T-helper 17 cell (primary cell): ENCODE results near the gene ZDHHC17. TPM values are rescaled to one million over a fixed set of nuclear protein-coding genes. Genes with fewer than 3 reads are reported as not detected.
"Not testable (repeated sequence)": the region's sequence is repeated elsewhere in the genome, so short reads cannot be mapped to it uniquely, and the experiment has no call there.

Experiments
- ATAC-seq: fragments of 150-1000 bp; cut with Tn5 transposase; 2 replicates; pipeline ENCODE4 v1.10.0; 2021; ENCODE audit warnings: mild to moderate bottlenecking, moderate library complexity
- DNase-seq, 3 donors: peaks; one replicate each; pipeline versions ENCODE4 v3.0.0 to v3.0.0-alpha.2; 2020 to 2021
- H3K9me3 ChIP-seq: one replicate; pipeline ENCODE4 v1.7.0; 2013; ENCODE audit warnings: low read length, mild to moderate bottlenecking; ENCODE audit not compliant: control insufficient read depth, poor library complexity, severe bottlenecking
- H3K27ac Mint-ChIP-seq: one replicate; pipeline ENCODE4 v1.8.0; 2022; ENCODE audit warnings: mild to moderate bottlenecking, moderate library complexity, mixed read lengths
- H3K27me3 Mint-ChIP-seq: one replicate; pipeline ENCODE4 v1.8.0; 2022; ENCODE audit warnings: mixed read lengths
- H3K36me3 Mint-ChIP-seq: one replicate; pipeline ENCODE4 v1.8.0; 2022; ENCODE audit warnings: low read depth, mixed read lengths
- H3K4me1 Mint-ChIP-seq: one replicate; pipeline ENCODE4 v1.8.0; 2022; ENCODE audit warnings: mild to moderate bottlenecking, mixed read lengths
- H3K4me3 Mint-ChIP-seq: one replicate; pipeline ENCODE4 v1.8.0; 2022; ENCODE audit warnings: mild to moderate bottlenecking, moderate library complexity, mixed read lengths
- total RNA-seq, 4 donors: library from RNA in 2 of 4; stranded (reverse) in 2 of 4; gene quantifications; one replicate each; pipeline ENCODE4 v1.2.3 and lab custom pipeline; 2022 to 2026

ZDHHC17 gene
- total RNA-seq, 2 donors from 2014 or later: 40.7 to 48.0 TPM

DNA sequence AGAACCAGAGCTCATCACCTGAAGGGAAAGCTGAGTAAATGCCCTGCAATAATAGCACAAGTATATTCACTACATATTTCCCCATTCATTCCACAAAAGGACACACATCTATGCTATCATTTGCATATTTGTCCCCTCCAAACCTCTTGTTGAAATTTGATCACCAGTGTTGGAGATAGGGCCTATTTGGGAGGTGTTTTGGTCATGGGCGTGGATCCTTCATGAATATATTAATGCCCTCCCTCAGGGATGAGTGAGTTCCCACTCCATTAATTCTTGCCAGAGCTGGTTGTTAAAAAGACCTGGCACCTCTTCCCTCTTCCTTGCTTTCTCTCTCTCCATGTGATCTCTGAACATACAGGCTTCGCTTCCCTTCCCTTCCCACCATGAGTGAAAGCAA lies 18.6 kb upstream of the ZDHHC17 start:
- no peak overlapping the region for H3K27ac Mint-ChIP-seq
- H3K9me3 ChIP-seq: no peaks in the 10 kb centered on the region
- no peaks in the 10 kb centered on the region for H3K4me1 Mint-ChIP-seq
- DNase-seq (no peak), ATAC-seq (no peak)
- no peak overlapping the region for H3K4me3 Mint-ChIP-seq
- peaks cover 34% of the 10 kb centered on the region for H3K27me3 Mint-ChIP-seq
- peaks cover 2% of the 10 kb centered on the region for H3K36me3 Mint-ChIP-seq

DNA sequence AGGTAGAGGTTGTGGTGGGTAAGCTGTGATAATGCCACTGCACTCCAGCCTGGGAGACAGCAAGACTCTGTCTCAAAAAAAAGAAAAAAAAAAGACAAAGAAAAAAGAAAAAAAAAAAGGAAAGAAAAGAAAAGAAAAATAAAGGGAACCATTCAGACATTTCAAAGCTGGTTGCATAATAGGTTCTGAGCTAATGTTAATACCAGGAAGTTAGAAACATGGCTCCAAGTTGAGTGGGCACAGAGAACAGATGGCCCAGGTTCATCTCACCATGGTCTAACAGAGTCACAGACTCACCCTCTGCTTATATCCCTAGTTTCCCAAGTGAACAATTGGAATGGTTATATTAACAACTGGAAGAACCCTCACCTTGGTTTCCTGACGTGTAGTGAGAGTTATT lies 17.4 kb upstream of the ZDHHC17 start:
- DNase-seq: no peak
- peaks cover 2% of the 10 kb centered on the region for H3K36me3 Mint-ChIP-seq
- H3K4me3 Mint-ChIP-seq: no peak overlapping the region
- no peaks in the 10 kb centered on the region for H3K9me3 ChIP-seq
- no peak overlapping the region for H3K27ac Mint-ChIP-seq
- no peak for ATAC-seq
- H3K27me3 Mint-ChIP-seq: peaks cover 26% of the 10 kb centered on the region
- H3K4me1 Mint-ChIP-seq: no peaks in the 10 kb centered on the region

DNA sequence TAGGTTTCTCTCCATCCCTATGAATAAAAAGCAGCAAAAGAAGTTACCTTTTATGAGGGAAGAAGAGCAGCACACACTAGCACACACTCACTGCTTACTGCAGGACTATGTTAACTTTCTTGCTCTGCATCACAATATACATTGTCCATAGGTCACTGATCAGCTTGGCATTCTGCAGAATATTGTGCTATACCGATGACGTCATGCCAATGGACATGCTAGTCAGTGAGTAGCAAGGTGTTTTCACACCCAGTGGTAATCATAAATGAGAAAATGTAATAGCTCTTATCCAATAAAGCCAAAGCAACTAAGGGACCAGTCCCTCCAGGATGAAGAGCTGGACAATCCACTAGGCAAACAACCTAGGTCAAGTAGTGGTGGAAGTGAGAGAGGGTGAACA lies 16.7 kb upstream of the ZDHHC17 start:
- ATAC-seq (no peak), DNase-seq (no peak)
- H3K36me3 Mint-ChIP-seq: peaks cover 2% of the 10 kb centered on the region
- no peaks in the 10 kb centered on the region for H3K9me3 ChIP-seq
- H3K4me1 Mint-ChIP-seq: no peaks in the 10 kb centered on the region
- no peak overlapping the region for H3K27ac Mint-ChIP-seq
- H3K4me3 Mint-ChIP-seq: no peak overlapping the region
- H3K27me3 Mint-ChIP-seq: peaks cover 24% of the 10 kb centered on the region

DNA sequence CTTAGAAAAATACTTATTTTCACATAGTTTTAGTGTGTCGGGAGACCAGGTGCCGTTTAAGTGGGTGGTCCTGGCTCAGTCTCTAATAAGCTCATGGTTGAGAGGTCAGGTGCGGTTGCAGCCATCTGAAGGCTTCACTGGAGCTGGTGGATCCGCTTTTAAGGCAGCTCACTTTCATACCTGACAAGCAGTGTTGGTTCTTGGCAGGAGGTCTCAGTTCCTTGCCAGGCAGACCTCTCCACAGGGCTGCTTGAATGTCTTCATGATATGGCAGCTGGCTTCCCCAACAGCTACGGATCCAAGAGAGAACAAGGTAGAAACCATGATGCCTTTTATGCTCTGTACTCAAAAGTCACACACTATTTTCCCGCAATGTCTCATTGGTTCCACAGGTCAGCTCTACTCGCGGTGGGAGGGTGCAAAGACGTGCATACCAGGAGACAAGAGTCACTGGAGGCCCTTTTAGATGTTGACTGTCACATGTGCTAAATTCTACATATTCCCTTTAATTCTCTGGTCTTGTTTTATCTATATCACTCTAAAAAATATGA lies 8.0 kb upstream of the ZDHHC17 start:
- no peak for DNase-seq
- no peaks in the 10 kb centered on the region for H3K9me3 ChIP-seq
- H3K27ac Mint-ChIP-seq: no peak overlapping the region
- H3K4me1 Mint-ChIP-seq: peaks cover 3% of the 10 kb centered on the region
- H3K4me3 Mint-ChIP-seq: no peak overlapping the region
- H3K36me3 Mint-ChIP-seq: no peaks in the 10 kb centered on the region
- H3K27me3 Mint-ChIP-seq: peaks cover 7% of the 10 kb centered on the region
- ATAC-seq: no peak

DNA sequence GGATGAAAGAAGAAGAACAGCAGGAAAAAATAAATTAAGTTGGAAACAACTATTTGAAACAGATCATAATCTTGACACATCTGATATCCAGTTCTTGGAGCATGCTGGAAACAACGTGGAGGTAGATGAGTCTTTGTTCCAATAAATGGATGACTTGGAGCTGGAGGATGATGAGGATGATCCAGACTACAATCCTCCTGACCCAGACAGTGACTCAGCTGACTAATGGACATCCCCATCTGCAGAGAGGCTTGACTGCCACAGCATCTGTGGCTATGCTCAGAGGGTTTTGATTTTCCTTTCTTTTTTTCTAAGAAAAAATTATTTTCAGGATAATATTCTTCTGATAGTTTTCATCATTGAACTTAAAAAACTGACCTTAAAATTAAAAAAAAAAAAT lies 6.2 kb upstream of the ZDHHC17 start:
- Mint-ChIP-seq H3K36me3 (no peaks in the 10 kb centered on the region), H3K27ac (no peak overlapping the region), H3K27me3 (peaks cover 7% of the 10 kb centered on the region), H3K4me1 (peaks cover 3% of the 10 kb centered on the region), H3K4me3 (no peak overlapping the region)
- DNase-seq (no peak), ATAC-seq (no peak)
- no peaks in the 10 kb centered on the region for H3K9me3 ChIP-seq

DNA sequence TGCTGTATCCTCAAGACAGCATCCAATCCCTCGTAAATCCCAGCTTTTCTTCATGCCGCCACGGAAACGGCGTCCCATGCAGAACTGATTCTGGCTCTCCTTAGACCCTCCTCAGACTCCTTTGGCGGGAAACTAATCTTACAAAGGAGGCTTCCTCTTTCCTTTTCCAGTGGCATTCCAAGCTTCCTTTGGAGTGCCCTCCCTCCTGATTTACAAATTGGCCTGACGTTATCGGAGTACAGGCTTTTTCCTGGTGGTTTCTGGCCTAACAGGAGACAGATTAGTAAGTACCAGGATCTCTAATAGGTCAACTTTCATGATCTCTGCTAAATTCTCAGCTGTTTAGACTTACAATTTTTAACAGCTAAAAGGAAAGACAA lies 1.3 kb upstream of the ZDHHC17 start:
- no peaks in the 10 kb centered on the region for H3K9me3 ChIP-seq
- Mint-ChIP-seq H3K27me3 (peaks cover under 1% of the 10 kb centered on the region), H3K4me3 (peak overlapping the region; percentile 95), H3K36me3 (no peaks in the 10 kb centered on the region), H3K27ac (peak overlapping the region; percentile 94), H3K4me1 (peaks cover 25% of the 10 kb centered on the region)
- no peak for DNase-seq
- no peak for ATAC-seq

DNA sequence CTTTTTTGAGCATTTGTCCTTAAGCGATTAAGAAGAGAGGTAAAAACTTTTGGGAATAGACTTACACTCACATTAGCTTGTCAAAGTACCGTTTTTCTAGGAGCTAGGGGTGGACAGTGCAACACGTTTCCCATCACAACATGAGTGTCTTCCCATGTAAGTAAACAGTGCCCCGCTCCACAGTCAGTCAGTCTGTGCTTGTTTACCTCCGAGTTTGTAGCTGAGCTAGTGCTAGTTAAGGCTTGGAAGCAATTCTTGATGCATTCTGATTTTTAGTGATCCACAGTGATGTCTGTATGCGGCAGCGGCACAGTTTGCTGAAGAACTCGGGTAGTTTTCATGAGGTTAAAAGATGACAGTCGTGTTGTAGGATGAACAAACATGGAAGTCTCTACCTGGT lies 941 bp downstream of the ZDHHC17 start:
- peaks cover 28% of the 10 kb centered on the region for H3K4me1 Mint-ChIP-seq

DNA sequence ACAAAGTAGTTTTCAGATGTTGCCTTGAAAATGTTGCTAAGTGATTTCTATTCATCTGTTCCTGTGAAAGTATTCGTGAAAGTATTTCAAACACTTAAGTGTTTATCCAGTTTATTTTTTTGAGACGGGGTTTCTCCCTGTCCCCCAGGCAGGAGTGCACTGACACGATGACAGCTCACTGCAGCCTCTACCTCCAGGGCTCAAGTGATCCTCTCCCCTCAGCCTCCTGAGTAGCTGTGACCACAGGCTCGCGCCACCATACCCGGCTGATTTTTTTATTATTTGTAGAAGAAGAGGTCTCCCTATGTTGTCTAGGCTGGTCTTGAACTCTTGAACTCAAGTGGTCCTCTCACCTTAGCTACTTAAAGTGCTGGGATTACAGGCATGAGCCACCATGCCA lies 1.7 kb downstream of the ZDHHC17 start:
- no peaks in the 10 kb centered on the region for H3K9me3 ChIP-seq
- H3K4me1 Mint-ChIP-seq: peaks cover 31% of the 10 kb centered on the region
- no peak for ATAC-seq
- no peaks in the 10 kb centered on the region for H3K27me3 Mint-ChIP-seq
- no peak for DNase-seq
- no peaks in the 10 kb centered on the region for H3K36me3 Mint-ChIP-seq
- peak overlapping the region; percentile 95 for H3K4me3 Mint-ChIP-seq
- peak overlapping the region; percentile 94 for H3K27ac Mint-ChIP-seq

More for the DNA sequence above, 941 bp downstream of the ZDHHC17 start:
- Mint-ChIP-seq H3K36me3 (no peaks in the 10 kb centered on the region), H3K27me3 (no peaks in the 10 kb centered on the region), H3K27ac (peak overlapping the region; percentile 94), H3K4me3 (peak overlapping the region; percentile 95)
- H3K9me3 ChIP-seq: no peaks in the 10 kb centered on the region
- DNase-seq (no peak), ATAC-seq (no peak)

DNA sequence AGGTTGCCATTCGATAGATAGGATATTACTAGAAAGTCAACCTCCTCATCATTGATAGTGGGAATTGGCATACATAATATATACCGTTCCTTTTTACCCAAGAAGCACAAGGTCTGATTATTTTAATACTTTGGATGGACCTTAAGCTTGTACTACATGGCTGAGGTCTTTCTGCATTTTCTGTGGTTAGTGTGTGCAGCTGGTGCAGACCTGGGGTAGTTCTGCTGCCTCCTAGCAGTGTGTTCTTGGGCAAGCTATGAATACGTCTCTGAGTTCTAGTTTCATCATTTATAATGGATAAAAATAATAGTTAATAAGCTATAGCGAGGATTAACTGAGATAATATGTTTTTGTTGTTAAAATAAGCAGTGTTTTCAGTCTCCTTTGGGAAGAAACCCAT lies 2.2 kb downstream of the ZDHHC17 start:
- H3K36me3 Mint-ChIP-seq: no peaks in the 10 kb centered on the region
- DNase-seq (no peak), ATAC-seq (no peak)
- H3K9me3 ChIP-seq: no peaks in the 10 kb centered on the region
- peaks cover 29% of the 10 kb centered on the region for H3K4me1 Mint-ChIP-seq
- no peaks in the 10 kb centered on the region for H3K27me3 Mint-ChIP-seq
- H3K4me3 Mint-ChIP-seq: peak overlapping the region; percentile 95
- H3K27ac Mint-ChIP-seq: no peak overlapping the region

DNA sequence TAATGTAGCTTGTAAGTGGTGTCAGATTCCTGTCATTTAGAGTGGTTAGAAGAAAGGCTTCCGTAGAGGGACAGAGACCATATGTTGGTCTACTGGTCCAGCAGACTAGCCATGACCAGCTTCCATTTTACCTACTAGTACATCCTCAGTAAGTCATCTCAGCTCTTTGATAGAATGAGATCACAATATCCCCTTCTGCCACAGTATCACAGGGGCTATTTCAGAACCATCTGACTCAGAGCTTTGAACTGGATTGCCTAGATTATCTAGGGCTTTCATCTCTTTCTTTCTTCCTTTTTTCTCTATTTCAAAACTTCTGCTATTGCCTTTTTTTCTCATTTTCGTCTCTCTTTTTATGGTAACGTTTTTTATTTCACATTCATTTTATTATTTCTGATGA lies 4.7 kb downstream of the ZDHHC17 start:
- Mint-ChIP-seq H3K4me1 (peaks cover 39% of the 10 kb centered on the region), H3K27me3 (no peaks in the 10 kb centered on the region)
- no peak for DNase-seq

DNA sequence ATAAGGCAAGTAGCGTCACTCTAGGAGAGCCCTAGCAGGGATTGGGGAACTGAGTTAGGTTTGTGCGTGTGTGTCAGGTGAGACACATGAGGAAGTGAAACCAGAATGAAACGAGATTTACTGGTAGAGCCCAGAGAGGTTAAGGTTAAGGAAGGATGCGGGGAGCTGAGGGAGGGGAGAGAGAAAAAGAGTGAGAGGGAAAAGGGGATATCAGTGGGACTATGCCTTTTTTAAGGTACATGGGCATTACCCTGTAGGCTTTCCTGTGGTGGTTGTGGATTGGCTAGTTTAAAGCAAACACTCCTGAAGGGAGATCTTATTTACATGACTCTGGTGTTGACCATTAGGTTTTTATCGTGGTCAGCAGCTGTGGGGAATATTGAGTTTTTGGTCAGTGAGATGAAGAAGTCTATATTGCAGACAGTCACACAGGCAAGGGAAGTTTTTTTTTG lies 13.9 kb downstream of the ZDHHC17 start:
- Mint-ChIP-seq H3K36me3 (peaks cover 3% of the 10 kb centered on the region), H3K4me1 (peaks cover 38% of the 10 kb centered on the region), H3K27ac (peak overlapping the region; percentile 39), H3K27me3 (no peaks in the 10 kb centered on the region), H3K4me3 (peak overlapping the region; percentile 28)
- DNase-seq (no peak), ATAC-seq (peak; percentile 78)
- no peaks in the 10 kb centered on the region for H3K9me3 ChIP-seq

More for the DNA sequence above, 4.7 kb downstream of the ZDHHC17 start:
- ATAC-seq: no peak
- peaks cover 3% of the 10 kb centered on the region for H3K36me3 Mint-ChIP-seq
- no peak overlapping the region for H3K4me3 Mint-ChIP-seq
- no peaks in the 10 kb centered on the region for H3K9me3 ChIP-seq
- H3K27ac Mint-ChIP-seq: no peak overlapping the region

DNA sequence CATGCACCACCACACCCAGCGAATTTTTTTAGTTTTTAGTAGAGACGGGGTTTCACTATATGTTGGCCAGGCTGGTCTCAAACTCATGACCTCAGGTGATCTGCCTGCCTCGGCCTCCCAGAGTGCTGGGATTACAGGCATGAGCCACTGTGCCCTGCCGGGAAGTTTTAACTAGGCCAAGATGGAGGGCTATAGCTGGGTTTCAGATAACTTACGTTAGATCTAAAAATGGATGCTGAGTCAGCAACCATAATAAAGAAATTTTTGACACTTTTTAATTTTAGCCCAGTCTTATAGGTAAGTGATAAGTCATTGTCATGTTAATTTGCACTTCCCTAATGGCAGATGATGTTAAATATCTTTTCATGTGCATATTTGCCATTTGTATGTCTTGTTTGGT lies 14.4 kb downstream of the ZDHHC17 start:
- Mint-ChIP-seq H3K27ac (peak overlapping the region; percentile 39), H3K4me1 (peaks cover 36% of the 10 kb centered on the region), H3K27me3 (no peaks in the 10 kb centered on the region), H3K36me3 (no peaks in the 10 kb centered on the region), H3K4me3 (no peak overlapping the region)
- ATAC-seq (no peak), DNase-seq (no peak)
- no peaks in the 10 kb centered on the region for H3K9me3 ChIP-seq

DNA sequence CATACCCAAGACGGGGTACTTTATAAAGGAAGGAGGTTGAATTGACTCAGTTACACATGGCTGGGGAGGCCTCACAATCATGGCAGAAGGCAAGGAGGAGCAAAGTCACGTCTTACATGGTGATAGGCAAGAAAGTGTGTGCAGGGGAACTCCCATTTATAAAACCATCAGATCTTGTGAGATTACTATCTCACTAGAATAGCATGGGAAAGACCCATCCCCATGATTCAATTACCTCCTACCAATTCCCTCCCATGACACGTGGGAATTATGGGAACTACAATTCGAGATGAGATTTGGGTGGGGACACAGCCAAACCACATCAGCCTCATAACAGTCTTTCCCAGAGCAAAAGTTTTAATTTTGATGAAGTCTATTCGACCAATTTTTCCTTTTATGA lies 15.4 kb downstream of the ZDHHC17 start:
- not testable (repeated sequence) for H3K27me3 Mint-ChIP-seq, H3K36me3 Mint-ChIP-seq, H3K9me3 ChIP-seq, H3K4me3 Mint-ChIP-seq, ATAC-seq, DNase-seq, H3K27ac Mint-ChIP-seq
- peaks cover 40% of the 10 kb centered on the region for H3K4me1 Mint-ChIP-seq

DNA sequence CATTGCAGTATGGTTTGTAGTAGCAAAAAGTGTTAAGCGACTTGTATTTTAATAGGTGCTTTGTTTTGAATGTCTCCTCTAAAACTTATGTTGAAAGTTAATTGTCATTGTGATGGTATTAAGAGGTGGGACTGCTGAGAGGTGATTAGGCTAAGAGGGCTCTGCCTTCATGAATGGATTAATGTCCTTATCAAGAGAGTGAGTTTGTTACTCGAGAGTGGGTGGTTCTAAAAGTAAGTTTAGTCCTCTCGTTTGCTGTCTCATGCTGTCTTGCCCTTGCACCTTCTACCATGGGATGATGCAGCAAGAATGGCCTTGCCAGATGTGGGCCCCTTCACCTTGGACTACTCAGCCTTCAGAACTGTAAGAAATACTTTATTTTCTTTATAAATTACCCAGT lies 17.4 kb downstream of the ZDHHC17 start:
- Mint-ChIP-seq H3K4me1 (peaks cover 37% of the 10 kb centered on the region), H3K27ac (no peak overlapping the region), H3K36me3 (peaks cover 2% of the 10 kb centered on the region), H3K4me3 (no peak overlapping the region), H3K27me3 (no peaks in the 10 kb centered on the region)
- no peak for ATAC-seq
- no peaks in the 10 kb centered on the region for H3K9me3 ChIP-seq
- no peak for DNase-seq
